ENCODE data around the gene KRTAP2-3.

DNA sequence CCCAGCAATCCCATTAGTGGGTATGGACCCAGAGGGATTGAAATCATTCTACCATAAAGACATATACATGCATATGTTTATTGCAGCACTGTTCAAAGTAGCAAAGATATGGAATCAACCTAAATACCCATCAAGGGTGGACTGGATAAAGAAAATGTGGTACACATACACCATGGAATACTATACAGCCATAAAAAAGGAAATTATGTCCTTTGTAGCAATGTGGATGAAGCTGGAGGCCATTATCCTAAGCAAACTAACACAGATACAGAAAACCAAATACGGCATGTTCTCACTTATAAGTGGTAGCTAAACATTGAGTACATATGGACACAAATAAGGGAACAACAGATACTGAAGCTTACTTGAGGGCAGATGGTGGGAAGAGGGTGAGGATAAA is 2.4 kb downstream of the KRTAP2-3 start:
- TF ChIP-seq CREB1 (CRISPR knock-in tag; IDR thresholded peaks at IDR 0.05; ENCODE audit: low read depth) = no peak
- TF ChIP-seq, protein P1, sequence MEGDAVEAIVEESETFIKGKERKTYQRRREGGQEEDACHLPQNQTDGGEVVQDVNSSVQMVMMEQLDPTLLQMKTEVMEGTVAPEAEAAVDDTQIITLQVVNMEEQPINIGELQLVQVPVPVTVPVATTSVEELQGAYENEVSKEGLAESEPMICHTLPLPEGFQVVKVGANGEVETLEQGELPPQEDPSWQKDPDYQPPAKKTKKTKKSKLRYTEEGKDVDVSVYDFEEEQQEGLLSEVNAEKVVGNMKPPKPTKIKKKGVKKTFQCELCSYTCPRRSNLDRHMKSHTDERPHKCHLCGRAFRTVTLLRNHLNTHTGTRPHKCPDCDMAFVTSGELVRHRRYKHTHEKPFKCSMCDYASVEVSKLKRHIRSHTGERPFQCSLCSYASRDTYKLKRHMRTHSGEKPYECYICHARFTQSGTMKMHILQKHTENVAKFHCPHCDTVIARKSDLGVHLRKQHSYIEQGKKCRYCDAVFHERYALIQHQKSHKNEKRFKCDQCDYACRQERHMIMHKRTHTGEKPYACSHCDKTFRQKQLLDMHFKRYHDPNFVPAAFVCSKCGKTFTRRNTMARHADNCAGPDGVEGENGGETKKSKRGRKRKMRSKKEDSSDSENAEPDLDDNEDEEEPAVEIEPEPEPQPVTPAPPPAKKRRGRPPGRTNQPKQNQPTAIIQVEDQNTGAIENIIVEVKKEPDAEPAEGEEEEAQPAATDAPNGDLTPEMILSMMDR (conservative IDR thresholded peaks at IDR 0.05; ENCODE audit: low read depth in 2 of 2) = no peak
- no peak for TF ChIP-seq ZNF331 (CRISPR knock-in tag; IDR thresholded peaks at IDR 0.05; ENCODE audit: low read depth)
- no peak for TF ChIP-seq POLR2AphosphoS5 (IDR thresholded peaks at IDR 0.05; ENCODE audit: low read depth)
- no peak for TF ChIP-seq EZH2 (IDR thresholded peaks at IDR 0.05; ENCODE audit: low read depth, unreplicated experiment)
- TF ChIP-seq NANOG (IDR thresholded peaks at IDR 0.05; ENCODE audit: borderline replicate concordance) = no peak
- no peak for TF ChIP-seq JUNB (IDR thresholded peaks at IDR 0.05; ENCODE audit: unreplicated experiment)
- no peak for TF ChIP-seq EZH2phosphoT487 (IDR thresholded peaks at IDR 0.05; ENCODE audit: unreplicated experiment)
- TF ChIP-seq, protein P2, sequence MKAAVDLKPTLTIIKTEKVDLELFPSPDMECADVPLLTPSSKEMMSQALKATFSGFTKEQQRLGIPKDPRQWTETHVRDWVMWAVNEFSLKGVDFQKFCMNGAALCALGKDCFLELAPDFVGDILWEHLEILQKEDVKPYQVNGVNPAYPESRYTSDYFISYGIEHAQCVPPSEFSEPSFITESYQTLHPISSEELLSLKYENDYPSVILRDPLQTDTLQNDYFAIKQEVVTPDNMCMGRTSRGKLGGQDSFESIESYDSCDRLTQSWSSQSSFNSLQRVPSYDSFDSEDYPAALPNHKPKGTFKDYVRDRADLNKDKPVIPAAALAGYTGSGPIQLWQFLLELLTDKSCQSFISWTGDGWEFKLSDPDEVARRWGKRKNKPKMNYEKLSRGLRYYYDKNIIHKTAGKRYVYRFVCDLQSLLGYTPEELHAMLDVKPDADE (IDR thresholded peaks at IDR 0.05) = no peak
- TF ChIP-seq, protein P3, sequence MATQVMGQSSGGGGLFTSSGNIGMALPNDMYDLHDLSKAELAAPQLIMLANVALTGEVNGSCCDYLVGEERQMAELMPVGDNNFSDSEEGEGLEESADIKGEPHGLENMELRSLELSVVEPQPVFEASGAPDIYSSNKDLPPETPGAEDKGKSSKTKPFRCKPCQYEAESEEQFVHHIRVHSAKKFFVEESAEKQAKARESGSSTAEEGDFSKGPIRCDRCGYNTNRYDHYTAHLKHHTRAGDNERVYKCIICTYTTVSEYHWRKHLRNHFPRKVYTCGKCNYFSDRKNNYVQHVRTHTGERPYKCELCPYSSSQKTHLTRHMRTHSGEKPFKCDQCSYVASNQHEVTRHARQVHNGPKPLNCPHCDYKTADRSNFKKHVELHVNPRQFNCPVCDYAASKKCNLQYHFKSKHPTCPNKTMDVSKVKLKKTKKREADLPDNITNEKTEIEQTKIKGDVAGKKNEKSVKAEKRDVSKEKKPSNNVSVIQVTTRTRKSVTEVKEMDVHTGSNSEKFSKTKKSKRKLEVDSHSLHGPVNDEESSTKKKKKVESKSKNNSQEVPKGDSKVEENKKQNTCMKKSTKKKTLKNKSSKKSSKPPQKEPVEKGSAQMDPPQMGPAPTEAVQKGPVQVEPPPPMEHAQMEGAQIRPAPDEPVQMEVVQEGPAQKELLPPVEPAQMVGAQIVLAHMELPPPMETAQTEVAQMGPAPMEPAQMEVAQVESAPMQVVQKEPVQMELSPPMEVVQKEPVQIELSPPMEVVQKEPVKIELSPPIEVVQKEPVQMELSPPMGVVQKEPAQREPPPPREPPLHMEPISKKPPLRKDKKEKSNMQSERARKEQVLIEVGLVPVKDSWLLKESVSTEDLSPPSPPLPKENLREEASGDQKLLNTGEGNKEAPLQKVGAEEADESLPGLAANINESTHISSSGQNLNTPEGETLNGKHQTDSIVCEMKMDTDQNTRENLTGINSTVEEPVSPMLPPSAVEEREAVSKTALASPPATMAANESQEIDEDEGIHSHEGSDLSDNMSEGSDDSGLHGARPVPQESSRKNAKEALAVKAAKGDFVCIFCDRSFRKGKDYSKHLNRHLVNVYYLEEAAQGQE (IDR thresholded peaks at IDR 0.05; ENCODE audit: unreplicated experiment) = no peak

Data from GM23338 (cell line).